ENCODE data around the gene TBC1D8.

The TBC1D8 gene

GRCh38 chr2:100992262-100992661 lies 158.9 kb downstream of the TBC1D8 start:
- DNase-seq (ENCODE audit: low read depth, low spot score) = no peak
- in situ Hi-C loops (cut with HindIII; ENCODE audit: low sequenced_read_pairs) = no loop called here
- H3K4me3 ChIP-seq (ENCODE audit: low read depth, low read length) = no peak overlapping the region
- TF ChIP-seq, protein P1, sequence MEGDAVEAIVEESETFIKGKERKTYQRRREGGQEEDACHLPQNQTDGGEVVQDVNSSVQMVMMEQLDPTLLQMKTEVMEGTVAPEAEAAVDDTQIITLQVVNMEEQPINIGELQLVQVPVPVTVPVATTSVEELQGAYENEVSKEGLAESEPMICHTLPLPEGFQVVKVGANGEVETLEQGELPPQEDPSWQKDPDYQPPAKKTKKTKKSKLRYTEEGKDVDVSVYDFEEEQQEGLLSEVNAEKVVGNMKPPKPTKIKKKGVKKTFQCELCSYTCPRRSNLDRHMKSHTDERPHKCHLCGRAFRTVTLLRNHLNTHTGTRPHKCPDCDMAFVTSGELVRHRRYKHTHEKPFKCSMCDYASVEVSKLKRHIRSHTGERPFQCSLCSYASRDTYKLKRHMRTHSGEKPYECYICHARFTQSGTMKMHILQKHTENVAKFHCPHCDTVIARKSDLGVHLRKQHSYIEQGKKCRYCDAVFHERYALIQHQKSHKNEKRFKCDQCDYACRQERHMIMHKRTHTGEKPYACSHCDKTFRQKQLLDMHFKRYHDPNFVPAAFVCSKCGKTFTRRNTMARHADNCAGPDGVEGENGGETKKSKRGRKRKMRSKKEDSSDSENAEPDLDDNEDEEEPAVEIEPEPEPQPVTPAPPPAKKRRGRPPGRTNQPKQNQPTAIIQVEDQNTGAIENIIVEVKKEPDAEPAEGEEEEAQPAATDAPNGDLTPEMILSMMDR (IDR thresholded peaks at IDR 0.05; ENCODE audit: low read depth, low read length) = no peak

- no peak overlapping the region for H3K4me3 ChIP-seq (ENCODE audit: low read depth, low read length)
- TF ChIP-seq, protein P1 (IDR thresholded peaks at IDR 0.05; ENCODE audit: low read depth, low read length) = no peak
- DNase-seq (ENCODE audit: low read depth, low spot score) = no peak
- in situ Hi-C loops (cut with HindIII; ENCODE audit: low sequenced_read_pairs) = no loop called here
Observed at GRCh38 chr2:100991404-100991773, 159.8 kb downstream of the TBC1D8 start.

GRCh38 chr2:100990650-100991403 lies 160.4 kb downstream of the TBC1D8 start:
- TF ChIP-seq, protein P1 (IDR thresholded peaks at IDR 0.05; ENCODE audit: low read depth, low read length) = no peak
- H3K4me3 ChIP-seq (ENCODE audit: low read depth, low read length) = no peak overlapping the region
- no peak for DNase-seq (ENCODE audit: low read depth, low spot score)
- in situ Hi-C loops (cut with HindIII; ENCODE audit: low sequenced_read_pairs) = no loop called here

DNA sequence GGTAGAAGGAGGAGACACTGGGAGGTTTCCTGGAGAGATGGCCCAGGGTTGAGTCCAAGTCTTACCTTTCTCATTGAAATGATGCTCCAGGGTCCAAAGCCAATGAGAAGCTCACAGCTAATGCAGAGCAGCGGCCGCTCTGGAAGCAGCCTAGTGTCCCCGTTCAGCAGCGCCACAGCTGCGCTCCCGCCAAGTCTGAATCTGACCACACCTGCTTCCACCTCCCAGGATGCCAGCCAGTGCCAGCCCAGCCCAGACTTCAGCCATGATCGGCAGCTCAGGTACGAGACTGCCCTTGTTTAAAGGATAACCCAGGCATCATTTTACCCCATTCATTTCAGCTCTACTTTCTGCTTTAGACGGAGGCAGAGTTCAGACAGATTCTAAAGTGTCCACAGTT lies 161.0 kb downstream of the TBC1D8 start:
- H3K4me3 ChIP-seq (ENCODE audit: low read depth, low read length) = no peak overlapping the region
- no peak for DNase-seq (ENCODE audit: low read depth, low spot score)
- in situ Hi-C loops (cut with HindIII; ENCODE audit: low sequenced_read_pairs) = no loop called here
- TF ChIP-seq, protein P1 (IDR thresholded peaks at IDR 0.05; ENCODE audit: low read depth, low read length) = no peak

- H3K4me3 ChIP-seq (ENCODE audit: low read depth, low read length) = no peak overlapping the region
- in situ Hi-C loops (cut with HindIII; ENCODE audit: low sequenced_read_pairs) = no loop called here
- TF ChIP-seq, protein P1 (IDR thresholded peaks at IDR 0.05; ENCODE audit: low read depth, low read length) = no peak
- DNase-seq (ENCODE audit: low read depth, low spot score) = no peak
Observed at GRCh38 chr2:100989666-100990065, 161.5 kb downstream of the TBC1D8 start.

DNA sequence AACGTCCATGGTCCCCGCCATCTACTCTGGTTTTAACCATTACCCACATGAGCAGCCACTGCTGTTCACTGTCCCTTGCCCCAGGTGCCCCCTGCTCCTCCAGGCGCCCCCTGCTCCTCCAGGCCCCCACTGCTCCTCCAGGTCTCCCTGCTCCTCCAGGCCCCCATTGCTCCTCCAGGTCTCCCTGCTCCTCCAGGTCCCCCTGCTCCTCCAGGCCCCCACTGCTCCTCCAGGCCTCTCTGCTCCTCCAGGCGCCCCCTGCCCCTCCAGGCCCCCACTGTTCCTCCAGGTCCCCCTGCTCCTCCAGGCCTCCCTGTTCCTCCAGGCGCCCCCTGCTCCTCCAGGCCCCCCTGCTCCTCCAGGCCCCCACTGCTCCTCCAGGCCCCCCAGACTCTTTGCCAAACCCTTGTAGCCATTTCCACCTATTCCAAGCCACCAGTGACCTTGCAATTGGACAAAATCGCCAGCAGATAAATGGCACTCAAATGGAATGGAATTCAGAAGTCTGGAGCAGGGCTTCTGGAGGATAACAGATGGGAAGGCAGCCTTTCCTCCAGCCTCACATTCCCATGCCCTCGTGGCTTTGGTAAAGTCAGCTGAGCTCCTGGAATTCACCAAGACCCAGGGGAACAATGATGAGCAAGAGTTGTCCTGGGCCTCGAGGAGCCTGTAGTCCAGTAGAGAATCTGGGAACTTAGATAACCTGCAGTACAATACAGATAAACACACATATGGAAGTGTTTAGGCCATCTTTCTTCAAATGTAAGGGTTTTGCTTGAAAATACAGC lies 162.4 kb downstream of the TBC1D8 start:
- no peak overlapping the region for H3K4me3 ChIP-seq (ENCODE audit: low read depth, low read length)
- in situ Hi-C loops (cut with HindIII; ENCODE audit: low sequenced_read_pairs) = no loop called here
- DNase-seq (ENCODE audit: low read depth, low spot score) = no peak
- TF ChIP-seq, protein P1 (IDR thresholded peaks at IDR 0.05; ENCODE audit: low read depth, low read length) = no peak

All from astrocyte of the spinal cord (primary cell).